ENCODE measurements around the gene KCNJ6. TPM values are rescaled to one million over a fixed set of nuclear protein-coding genes. Genes with fewer than 3 reads are reported as not detected.

KCNJ6 gene
- total RNA-seq, 1 experiment from 2014 or later, result not detected

GRCh38 chr21:37631319-37632117, 284.7 kb downstream of the KCNJ6 start:
- POLR2A ChIA-PET, result no interaction called here
- peaks cover 12% of the 10 kb centered on the region for H3K4me1 ChIP-seq (ENCODE audit: control insufficient read depth, insufficient read depth, low read length)
- no TSS peak for BruUV-seq (replicated peaks)
- peak; percentile 88 for ATAC-seq
- in situ Hi-C loops (cut with HindIII; ENCODE audit: low pct_unique_long_range_greater_than_20kb, low sequenced_read_pairs) (no loop called here), intact Hi-C loops (cut with micrococcal nuclease; ENCODE audit: unreplicated experiment) (no loop called here)
- CTCF ChIA-PET, result no interaction called here
- H3K4me3 ChIP-seq (ENCODE audit: low read depth in 2 of 2, low read length in 2 of 2), result peak overlapping the region; percentile 14 to 51
- no peaks in the 10 kb centered on the region for H3K36me3 ChIP-seq (ENCODE audit: control insufficient read depth, insufficient read depth, low read length)
- H3K9me3 ChIP-seq (ENCODE audit: control insufficient read depth, insufficient read depth, low read depth, low read length), result peaks cover 5% of the 10 kb centered on the region; the same call in 1 of the 2 replicates
- DNase-seq (ENCODE audit: low read depth, low spot score), result no peak
- peak overlapping the region; percentile 46 for H3K27ac ChIP-seq (ENCODE audit: low read length)
- TF ChIP-seq POLR2AphosphoS5 (IDR thresholded peaks at IDR 0.05; ENCODE audit: low read depth, low read length) (no peak), CTCF (IDR thresholded peaks at IDR 0.05) (no peak), TCF7L2 (IDR thresholded peaks at IDR 0.05; ENCODE audit: low read depth, low read length) (no peak), SIN3A (IDR thresholded peaks at IDR 0.05; ENCODE audit: borderline replicate concordance, insufficient read depth, low read depth, low read length) (no peak), REST (IDR thresholded peaks at IDR 0.05; ENCODE audit: insufficient read depth in 1 of 2, low read depth in 2 of 2, low read length in 1 of 2) (no peak)
- H3K27me3 ChIP-seq (ENCODE audit: control insufficient read depth, insufficient read depth, low read length), result no peaks in the 10 kb centered on the region

- H3K4me3 ChIP-seq (ENCODE audit: low read depth in 2 of 2, low read length in 2 of 2), result no peak overlapping the region
- H3K27ac ChIP-seq (ENCODE audit: low read length), result peak overlapping the region; percentile 46; the same call in 1 of the 2 replicates
- H3K36me3 ChIP-seq (ENCODE audit: control insufficient read depth, insufficient read depth, low read length), result no peaks in the 10 kb centered on the region
- intact Hi-C loops (cut with micrococcal nuclease; ENCODE audit: unreplicated experiment), result no loop called here
- H3K4me1 ChIP-seq (ENCODE audit: control insufficient read depth, insufficient read depth, low read length), result peaks cover 7% of the 10 kb centered on the region; the same call in 1 of the 2 replicates
- no peak for DNase-seq (ENCODE audit: low read depth, low spot score)
- ChIA-PET CTCF (no interaction called here), POLR2A (no interaction called here)
- no TSS peak for BruUV-seq (replicated peaks)
- H3K9me3 ChIP-seq (ENCODE audit: control insufficient read depth, insufficient read depth, low read depth, low read length), result peaks cover 5% of the 10 kb centered on the region; the same call in 1 of the 2 replicates
- no peaks in the 10 kb centered on the region for H3K27me3 ChIP-seq (ENCODE audit: control insufficient read depth, insufficient read depth, low read length)
- in situ Hi-C loops (cut with HindIII; ENCODE audit: low pct_unique_long_range_greater_than_20kb, low sequenced_read_pairs), result no loop called here
- TF ChIP-seq POLR2AphosphoS5 (IDR thresholded peaks at IDR 0.05; ENCODE audit: low read depth, low read length), result no peak
- TF ChIP-seq CTCF (IDR thresholded peaks at IDR 0.05), result no peak
- no peak for TF ChIP-seq SIN3A (IDR thresholded peaks at IDR 0.05; ENCODE audit: borderline replicate concordance, insufficient read depth, low read depth, low read length)
- no peak for TF ChIP-seq REST (IDR thresholded peaks at IDR 0.05; ENCODE audit: insufficient read depth in 1 of 2, low read depth in 2 of 2, low read length in 1 of 2)
- no peak for TF ChIP-seq TCF7L2 (IDR thresholded peaks at IDR 0.05; ENCODE audit: low read depth, low read length)
- ATAC-seq, result no peak
These were observed 285.4 kb downstream of the KCNJ6 start for GRCh38 chr21:37630872-37631271.
